Measurements from ENCODE around the gene RNASEH2A.
"Not testable (repeated sequence)": the region's sequence is repeated elsewhere in the genome, so short reads cannot be mapped to it uniquely, and the experiment has no call there.

GRCh38 chr19:12817188-12817587, 10.8 kb downstream of the RNASEH2A start:
- TF ChIP-seq, protein P1, sequence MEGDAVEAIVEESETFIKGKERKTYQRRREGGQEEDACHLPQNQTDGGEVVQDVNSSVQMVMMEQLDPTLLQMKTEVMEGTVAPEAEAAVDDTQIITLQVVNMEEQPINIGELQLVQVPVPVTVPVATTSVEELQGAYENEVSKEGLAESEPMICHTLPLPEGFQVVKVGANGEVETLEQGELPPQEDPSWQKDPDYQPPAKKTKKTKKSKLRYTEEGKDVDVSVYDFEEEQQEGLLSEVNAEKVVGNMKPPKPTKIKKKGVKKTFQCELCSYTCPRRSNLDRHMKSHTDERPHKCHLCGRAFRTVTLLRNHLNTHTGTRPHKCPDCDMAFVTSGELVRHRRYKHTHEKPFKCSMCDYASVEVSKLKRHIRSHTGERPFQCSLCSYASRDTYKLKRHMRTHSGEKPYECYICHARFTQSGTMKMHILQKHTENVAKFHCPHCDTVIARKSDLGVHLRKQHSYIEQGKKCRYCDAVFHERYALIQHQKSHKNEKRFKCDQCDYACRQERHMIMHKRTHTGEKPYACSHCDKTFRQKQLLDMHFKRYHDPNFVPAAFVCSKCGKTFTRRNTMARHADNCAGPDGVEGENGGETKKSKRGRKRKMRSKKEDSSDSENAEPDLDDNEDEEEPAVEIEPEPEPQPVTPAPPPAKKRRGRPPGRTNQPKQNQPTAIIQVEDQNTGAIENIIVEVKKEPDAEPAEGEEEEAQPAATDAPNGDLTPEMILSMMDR (IDR thresholded peaks at IDR 0.05): not testable (repeated sequence)
- not testable (repeated sequence) for TF ChIP-seq POLR2A (IDR thresholded peaks at IDR 0.05)

Data from heart left ventricle (tissue), 13 donors.